Hepatocyte (in vitro differentiated cells): ENCODE measurements around the gene KRT222. TPM values are rescaled to one million over a fixed set of nuclear protein-coding genes. Genes with fewer than 3 reads are reported as not detected.

ENCODE experiments used
- DNase-seq: peaks from one replicate; pipeline ENCODE4 v3.0.0-alpha.2; 2016; ENCODE audit warnings: low spot score
- H2AFZ ChIP-seq: fragments of 200-600 bp; sonication (generic); 2 replicates; pipeline ENCODE4 v1.6.0; 2016; ENCODE audit warnings: antibody characterized with exemption, mild to moderate bottlenecking
- H3K27ac ChIP-seq: fragments of 200-600 bp; sonication (generic); 2 replicates; pipeline ENCODE4 v1.5.1; 2016; ENCODE audit warnings: mild to moderate bottlenecking
- H3K27me3 ChIP-seq: fragments of 200-600 bp; sonication (generic); 2 replicates; pipeline ENCODE4 v1.6.1; 2016
- H3K36me3 ChIP-seq: fragments of 200-600 bp; sonication (generic); replicated peaks from 2 replicates; pipeline ENCODE4 v1.5.1; 2016; ENCODE audit warnings: low read depth; ENCODE audit not compliant: insufficient read depth
- H3K4me1 ChIP-seq: fragments of 200-600 bp; sonication (generic); 2 replicates; pipeline ENCODE4 v1.5.1; 2016; ENCODE audit warnings: mild to moderate bottlenecking, moderate library complexity; ENCODE audit not compliant: insufficient read depth
- H3K4me2 ChIP-seq: fragments of 200-600 bp; sonication (generic); 2 replicates; pipeline ENCODE4 v1.6.0; 2016
- H3K4me3 ChIP-seq: fragments of 200-600 bp; sonication (generic); 2 replicates; pipeline ENCODE4 v1.5.1; 2016; ENCODE audit warnings: mild to moderate bottlenecking
- H3K79me2 ChIP-seq: fragments of 200-600 bp; sonication (generic); 2 replicates; pipeline ENCODE4 v1.6.0; 2017; ENCODE audit warnings: mild to moderate bottlenecking
- H3K9me2 ChIP-seq: fragments of 200-600 bp; sonication (generic); replicated peaks from 2 replicates; pipeline ENCODE4 v1.6.0; 2017; ENCODE audit warnings: mild to moderate bottlenecking; ENCODE audit not compliant: insufficient read depth
- H3K9me3 ChIP-seq: fragments of 200-600 bp; sonication (generic); 2 replicates; pipeline ENCODE4 v1.5.1; 2016; ENCODE audit warnings: low read depth, mild to moderate bottlenecking
- H4K20me1 ChIP-seq: fragments of 200-600 bp; sonication (generic); 2 replicates; pipeline ENCODE4 v1.6.0; 2016; ENCODE audit warnings: mild to moderate bottlenecking; ENCODE audit not compliant: insufficient read depth, poor library complexity, severe bottlenecking
- EZH2 ChIP-seq: fragments of 200-600 bp; sonication (generic); IDR thresholded peaks from 2 replicates; pipeline ENCODE4 v1.6.1; 2016; ENCODE audit warnings: antibody characterized with exemption, mild to moderate bottlenecking, borderline replicate concordance
- EZH2phosphoT487 ChIP-seq: fragments of 200-600 bp; sonication (generic); IDR thresholded peaks from one replicate; pipeline ENCODE4 v1.6.1; 2018; ENCODE audit warnings: antibody characterized with exemption, mild to moderate bottlenecking, low read depth, moderate library complexity; ENCODE audit not compliant: unreplicated experiment, severe bottlenecking
- WGBS: methylation state at CpG from one replicate; pipeline ENCODE4 v1.1.6; 2016; ENCODE audit warnings: low lambda C conversion rate; ENCODE audit errors: missing lambda C conversion rate; 5-methylcytosine and 5-hydroxymethylcytosine counted together
- polyA plus RNA-seq: library from polyadenylated mRNA; unstranded; fragments of >200 nt; fragmentation: Nextera tagmentation; extraction: Ambion mirVana; gene quantifications from 2 replicates; pipeline ENCODE4 v1.2.1, GENCODE V29; 2016
- total RNA-seq: library from RNA; depleted of rRNA; stranded (reverse); fragments of >200 nt; gene quantifications from 2 replicates; pipeline ENCODE4 v1.2.3, GENCODE V29; 2014
- TF ChIP-seq, protein P1 (sequence below): fragments of 200-600 bp; sonication (generic); IDR thresholded peaks from 2 replicates; pipeline ENCODE4 v1.5.1; 2016; ENCODE audit warnings: antibody characterized with exemption, mild to moderate bottlenecking; ENCODE audit not compliant: poor library complexity

The KRT222 gene
- total and polyA plus RNA-seq, 2 experiments from 2014 or later = 2.1 to 2.8 TPM

GRCh38 chr17:40646791-40647623 is 18.0 kb downstream of the KRT222 start:
- Histone ChIP-seq H3K4me3 (peak overlapping the region; percentile 98), H3K4me1 (peaks cover 28% of the 10 kb centered on the region), H3K79me2 (peaks cover 71% of the 10 kb centered on the region), H3K4me2 (peak overlapping the region; percentile 91), H3K27me3 (no peaks in the 10 kb centered on the region), H3K9me3 (no peaks in the 10 kb centered on the region), H3K36me3 (peaks cover 3% of the 10 kb centered on the region), H4K20me1 (peaks cover 5% of the 10 kb centered on the region), H3K27ac (peak overlapping the region; percentile 100), H3K9me2 (no peaks in the 10 kb centered on the region), H2AFZ (peak overlapping the region; percentile 99)
- DNase-seq = peak; percentile 43
- 12% methylated on average over 18 of the region's 18 CpGs for WGBS
- no peak for TF ChIP-seq EZH2phosphoT487
- no peak for TF ChIP-seq EZH2

DNA sequence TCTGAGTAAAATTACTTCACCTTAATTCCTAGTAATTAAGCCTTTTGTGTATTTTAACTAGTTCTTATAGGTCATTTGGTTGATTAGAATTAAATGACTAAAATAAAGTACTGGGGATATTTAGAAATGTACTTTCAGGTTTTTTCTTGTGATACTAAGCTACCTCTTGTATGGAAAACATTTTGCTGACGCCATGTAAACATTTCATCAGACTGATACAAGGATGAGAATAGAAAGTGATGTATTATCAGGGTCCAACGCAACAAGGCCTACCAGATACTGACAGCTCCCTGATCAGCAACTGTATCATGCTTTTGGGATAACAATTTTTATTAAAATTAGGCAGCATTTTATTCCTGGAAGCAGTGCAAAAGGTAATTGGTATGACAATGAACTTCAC is 19.0 kb downstream of the KRT222 start:
- no peak overlapping the region for H3K27ac ChIP-seq
- H3K4me1 ChIP-seq = peaks cover 28% of the 10 kb centered on the region
- WGBS = 78% methylated on average over 2 of the region's 2 CpGs
- peaks cover 11% of the 10 kb centered on the region for H3K36me3 ChIP-seq
- no peak for TF ChIP-seq EZH2
- TF ChIP-seq EZH2phosphoT487 = no peak
- TF ChIP-seq, protein P1, sequence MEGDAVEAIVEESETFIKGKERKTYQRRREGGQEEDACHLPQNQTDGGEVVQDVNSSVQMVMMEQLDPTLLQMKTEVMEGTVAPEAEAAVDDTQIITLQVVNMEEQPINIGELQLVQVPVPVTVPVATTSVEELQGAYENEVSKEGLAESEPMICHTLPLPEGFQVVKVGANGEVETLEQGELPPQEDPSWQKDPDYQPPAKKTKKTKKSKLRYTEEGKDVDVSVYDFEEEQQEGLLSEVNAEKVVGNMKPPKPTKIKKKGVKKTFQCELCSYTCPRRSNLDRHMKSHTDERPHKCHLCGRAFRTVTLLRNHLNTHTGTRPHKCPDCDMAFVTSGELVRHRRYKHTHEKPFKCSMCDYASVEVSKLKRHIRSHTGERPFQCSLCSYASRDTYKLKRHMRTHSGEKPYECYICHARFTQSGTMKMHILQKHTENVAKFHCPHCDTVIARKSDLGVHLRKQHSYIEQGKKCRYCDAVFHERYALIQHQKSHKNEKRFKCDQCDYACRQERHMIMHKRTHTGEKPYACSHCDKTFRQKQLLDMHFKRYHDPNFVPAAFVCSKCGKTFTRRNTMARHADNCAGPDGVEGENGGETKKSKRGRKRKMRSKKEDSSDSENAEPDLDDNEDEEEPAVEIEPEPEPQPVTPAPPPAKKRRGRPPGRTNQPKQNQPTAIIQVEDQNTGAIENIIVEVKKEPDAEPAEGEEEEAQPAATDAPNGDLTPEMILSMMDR = no peak
- H4K20me1 ChIP-seq = peaks cover 9% of the 10 kb centered on the region
- no peak overlapping the region for H3K4me3 ChIP-seq
- no peak for DNase-seq
- H3K79me2 ChIP-seq = peaks cover 82% of the 10 kb centered on the region
- H3K27me3 ChIP-seq = no peaks in the 10 kb centered on the region
- no peak overlapping the region for H2AFZ ChIP-seq
- H3K9me2 ChIP-seq = no peaks in the 10 kb centered on the region
- H3K9me3 ChIP-seq = no peaks in the 10 kb centered on the region
- H3K4me2 ChIP-seq = peak overlapping the region; percentile 91

DNA sequence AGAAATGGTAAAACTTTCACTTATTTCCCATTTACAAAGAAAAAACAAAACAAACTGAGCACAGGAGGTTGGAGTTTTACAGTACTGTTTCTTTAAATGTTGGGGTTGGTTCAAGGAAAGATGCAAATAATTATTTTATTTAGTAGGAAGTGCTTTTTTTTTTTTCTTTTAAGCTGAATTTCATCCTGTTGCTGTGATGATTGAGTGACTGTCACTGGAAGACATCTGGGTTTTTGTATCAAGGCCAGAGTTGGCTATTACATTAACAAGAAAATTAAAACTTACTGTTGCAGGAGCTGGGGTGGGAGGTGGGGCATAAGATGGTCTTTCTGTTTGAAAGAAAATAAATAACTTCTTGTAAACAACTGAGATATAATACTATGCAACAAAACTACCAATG is 19.7 kb downstream of the KRT222 start:
- Histone ChIP-seq H2AFZ (no peak overlapping the region), H3K9me3 (no peaks in the 10 kb centered on the region), H3K4me2 (peak overlapping the region; percentile 91), H3K4me3 (peak overlapping the region; percentile 1), H3K9me2 (no peaks in the 10 kb centered on the region), H3K27me3 (no peaks in the 10 kb centered on the region), H3K36me3 (peaks cover 12% of the 10 kb centered on the region), H3K27ac (no peak overlapping the region), H3K4me1 (peaks cover 28% of the 10 kb centered on the region), H3K79me2 (peaks cover 87% of the 10 kb centered on the region), H4K20me1 (peaks cover 13% of the 10 kb centered on the region)
- no peak for DNase-seq
- TF ChIP-seq, protein P1 = no peak
- TF ChIP-seq EZH2phosphoT487 = no peak
- TF ChIP-seq EZH2 = no peak

DNA sequence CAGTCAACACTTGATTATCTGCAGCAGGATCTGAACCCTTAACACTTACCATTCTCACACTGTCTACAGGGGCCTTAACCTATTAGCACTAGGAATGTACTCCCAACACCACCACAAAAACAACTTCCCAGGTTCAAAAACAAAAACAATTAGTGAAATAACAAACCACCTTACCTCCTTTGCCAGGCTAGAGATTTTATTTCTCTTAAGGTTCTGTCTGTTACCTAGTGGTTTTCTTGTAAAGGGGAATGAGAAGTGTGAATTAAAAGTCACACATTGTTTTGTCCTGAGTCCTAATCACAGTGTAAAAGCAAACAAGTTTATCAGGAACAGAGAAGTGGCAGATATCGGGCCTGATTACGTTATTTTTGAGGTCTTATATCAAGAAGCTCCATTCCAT is 27.0 kb downstream of the KRT222 start:
- Histone ChIP-seq H3K4me1 (no peaks in the 10 kb centered on the region), H3K36me3 (peaks cover 20% of the 10 kb centered on the region), H3K9me2 (no peaks in the 10 kb centered on the region), H4K20me1 (peaks cover 34% of the 10 kb centered on the region), H3K4me2 (no peak overlapping the region), H3K9me3 (no peaks in the 10 kb centered on the region), H3K79me2 (peaks cover 51% of the 10 kb centered on the region), H3K27me3 (no peaks in the 10 kb centered on the region), H2AFZ (no peak overlapping the region), H3K27ac (no peak overlapping the region), H3K4me3 (no peak overlapping the region)
- DNase-seq = no peak
- TF ChIP-seq EZH2 = no peak
- 78% methylated on average over 2 of the region's 2 CpGs for WGBS
